Neuronal stem cell (in vitro differentiated cells): ENCODE data around the gene PLA2G2C.
A peak's percentile ranks its signal among the peaks of the same experiment; 100 is the strongest.

Experiments used
- DNase-seq: peaks from one replicate; pipeline ENCODE4 v3.0.0-alpha.2; 2013; ENCODE audit warnings: low spot score
- H2AFZ ChIP-seq: one replicate; pipeline ENCODE4 v1.6.1; 2013; ENCODE audit warnings: mild to moderate bottlenecking, low read length, inconsistent platforms
- H2AK5ac ChIP-seq: 2 replicates; pipeline ENCODE4 v1.6.1; 2013; ENCODE audit warnings: low read depth, mild to moderate bottlenecking, inconsistent platforms, low read length, moderate library complexity, mixed read lengths
- H2BK120ac ChIP-seq: 2 replicates; pipeline ENCODE4 v1.6.1; 2013; ENCODE audit warnings: low read depth, mild to moderate bottlenecking, inconsistent platforms, low read length, moderate library complexity, mixed read lengths
- H2BK12ac ChIP-seq: one replicate; pipeline ENCODE4 v1.6.1; 2013; ENCODE audit warnings: low read length, inconsistent platforms
- H2BK15ac ChIP-seq: 2 replicates; pipeline ENCODE4 v1.6.1; 2013; ENCODE audit warnings: mild to moderate bottlenecking, low read length, inconsistent platforms, mixed read lengths
- H2BK5ac ChIP-seq: one replicate; pipeline ENCODE4 v1.6.1; 2013; ENCODE audit warnings: inconsistent platforms, mild to moderate bottlenecking, low read length, moderate library complexity
- H3K14ac ChIP-seq: one replicate; pipeline ENCODE4 v1.6.1; 2013; ENCODE audit warnings: low read length, inconsistent platforms
- H3K18ac ChIP-seq: 2 replicates; pipeline ENCODE4 v1.6.1; 2013; ENCODE audit warnings: low read length, inconsistent platforms
- H3K23ac ChIP-seq: 2 replicates; pipeline ENCODE4 v1.6.1; 2013; ENCODE audit warnings: low read depth, mild to moderate bottlenecking, mixed read lengths, low read length, inconsistent platforms; ENCODE audit not compliant: poor library complexity
- H3K27ac ChIP-seq: replicated peaks from 3 replicates; pipeline ENCODE4 v1.5.1; 2013; ENCODE audit warnings: low read length, inconsistent platforms
- H3K27me3 ChIP-seq, 3 experiments: 2 replicates each; pipeline ENCODE4 v1.6.1; 2013; ENCODE audit warnings: low read length in 3 of 3, mild to moderate bottlenecking in 2 of 3, inconsistent platforms in 1 of 3, low read depth in 1 of 3, mixed read lengths in 1 of 3, moderate library complexity in 1 of 3; ENCODE audit not compliant: control insufficient read depth in 3 of 3, insufficient read depth in 3 of 3
- H3K36me3 ChIP-seq, 2 donors: replicated peaks in 1 of 2; 2 replicates each; pipeline ENCODE4 v1.6.1; 2013; ENCODE audit warnings: low read length in 2 of 2; ENCODE audit not compliant: control insufficient read depth in 2 of 2, insufficient read depth in 2 of 2
- H3K4ac ChIP-seq: 2 replicates; pipeline ENCODE4 v1.6.1; 2013; ENCODE audit warnings: inconsistent platforms, mild to moderate bottlenecking, low read length, moderate library complexity
- H3K4me1 ChIP-seq, 2 donors: 1 replicate in 1 of 2; 2 replicates in 1 of 2; pipeline ENCODE4 v1.6.1; 2013; ENCODE audit warnings: low read length in 2 of 2, low read depth in 1 of 2; ENCODE audit not compliant: control insufficient read depth in 2 of 2, insufficient read depth in 1 of 2
- H3K4me2 ChIP-seq: one replicate; pipeline ENCODE4 v1.6.1; 2013; ENCODE audit warnings: mild to moderate bottlenecking, low read length, inconsistent platforms; ENCODE audit not compliant: insufficient read depth, poor library complexity, severe bottlenecking
- H3K4me3 ChIP-seq, 2 donors: 2 replicates each; pipeline ENCODE4 v1.5.1; 2013; ENCODE audit warnings: low read length in 2 of 2, mild to moderate bottlenecking in 2 of 2, inconsistent platforms in 1 of 2, moderate library complexity in 1 of 2
- H3K79me1 ChIP-seq: one replicate; pipeline ENCODE4 v1.6.1; 2013; ENCODE audit warnings: low read depth, mild to moderate bottlenecking, inconsistent platforms, low read length, moderate library complexity
- H3K9ac ChIP-seq: one replicate; pipeline ENCODE4 v1.6.1; 2013; ENCODE audit warnings: mild to moderate bottlenecking, low read depth, low read length, inconsistent platforms; ENCODE audit not compliant: poor library complexity
- H3K9me3 ChIP-seq, 2 donors: replicated peaks in 1 of 2; 2 replicates each; pipeline versions ENCODE3 to v1.6.1; 2013; ENCODE audit warnings: low read length in 2 of 2, mild to moderate bottlenecking in 2 of 2, inconsistent platforms in 1 of 2, low read depth in 1 of 2, mixed read lengths in 1 of 2, moderate library complexity in 1 of 2; ENCODE audit not compliant: control insufficient read depth in 2 of 2, insufficient read depth in 1 of 2
- H4K8ac ChIP-seq: one replicate; pipeline ENCODE4 v1.6.1; 2013; ENCODE audit warnings: low read depth, mild to moderate bottlenecking, inconsistent platforms, low read length, moderate library complexity
- H4K91ac ChIP-seq: one replicate; pipeline ENCODE4 v1.6.1; 2013; ENCODE audit warnings: low read length, low read depth, mild to moderate bottlenecking, inconsistent platforms; ENCODE audit not compliant: poor library complexity
- WGBS, 2 donors: extraction: QIAGEN DNeasy Blood & Tissue Kit; methylation state at CpG; one replicate each; pipeline ENCODE4 v1.1.7; 2013; ENCODE audit warnings: missing lambda C conversion rate in 2 of 2, mixed read lengths in 1 of 2; ENCODE audit not compliant: insufficient read length in 2 of 2, insufficient replicate concordance in 1 of 2; ENCODE audit errors: extremely low coverage in 2 of 2; 5-methylcytosine and 5-hydroxymethylcytosine counted together

The PLA2G2C gene

DNA sequence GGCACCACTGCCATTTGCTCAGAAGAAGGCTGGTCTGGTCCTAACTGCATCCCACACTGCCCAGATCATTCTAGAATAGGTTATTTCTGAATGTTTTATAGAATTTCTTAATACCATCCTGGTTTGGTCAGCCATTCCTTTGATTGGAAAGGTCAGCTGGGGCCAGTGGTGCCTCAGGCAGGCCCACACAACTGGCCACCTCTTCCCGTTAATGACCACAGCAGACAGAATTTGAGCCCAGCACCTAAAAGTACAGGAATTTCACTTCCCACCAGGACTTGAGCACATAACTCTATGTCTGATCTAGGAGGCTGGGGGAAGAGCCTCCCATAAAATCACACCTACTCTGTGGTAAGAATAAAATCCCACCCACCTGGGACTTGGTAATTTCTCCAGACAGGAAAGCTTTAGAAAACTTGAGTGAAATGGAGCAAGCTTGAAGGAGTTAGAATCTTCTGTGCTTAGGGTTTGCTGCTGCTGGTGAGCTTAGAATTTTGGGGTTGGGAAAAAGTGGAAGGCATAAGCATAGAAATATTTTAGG is 6.6 kb upstream of the PLA2G2C start:
- no peak for DNase-seq
- no peak overlapping the region for H4K8ac ChIP-seq
- no peak overlapping the region for H2BK15ac ChIP-seq
- H2AK5ac ChIP-seq = no peak overlapping the region
- no peak overlapping the region for H2BK12ac ChIP-seq
- no peak overlapping the region for H3K9ac ChIP-seq
- H3K4me2 ChIP-seq = no peak overlapping the region
- no peaks in the 10 kb centered on the region for H3K36me3 ChIP-seq
- no peaks in the 10 kb centered on the region for H3K79me1 ChIP-seq
- H3K27ac ChIP-seq = no peak overlapping the region
- H3K23ac ChIP-seq = no peak overlapping the region
- no peaks in the 10 kb centered on the region for H3K4me1 ChIP-seq
- H3K18ac ChIP-seq = no peak overlapping the region
- H3K14ac ChIP-seq = no peak overlapping the region
- no CpG with 5 or more reads among the region's 1 CpG for WGBS, 2 donors
- H2BK120ac ChIP-seq = no peak overlapping the region
- H3K4ac ChIP-seq = no peak overlapping the region
- H2AFZ ChIP-seq = no peak overlapping the region
- peaks cover 0 to 17% (median 2%) of the 10 kb centered on the region in 3 experiments for H3K27me3 ChIP-seq
- no peak overlapping the region for H2BK5ac ChIP-seq
- no peak overlapping the region for H3K4me3 ChIP-seq
- no peaks in the 10 kb centered on the region for H3K9me3 ChIP-seq
- no peak overlapping the region for H4K91ac ChIP-seq

DNA sequence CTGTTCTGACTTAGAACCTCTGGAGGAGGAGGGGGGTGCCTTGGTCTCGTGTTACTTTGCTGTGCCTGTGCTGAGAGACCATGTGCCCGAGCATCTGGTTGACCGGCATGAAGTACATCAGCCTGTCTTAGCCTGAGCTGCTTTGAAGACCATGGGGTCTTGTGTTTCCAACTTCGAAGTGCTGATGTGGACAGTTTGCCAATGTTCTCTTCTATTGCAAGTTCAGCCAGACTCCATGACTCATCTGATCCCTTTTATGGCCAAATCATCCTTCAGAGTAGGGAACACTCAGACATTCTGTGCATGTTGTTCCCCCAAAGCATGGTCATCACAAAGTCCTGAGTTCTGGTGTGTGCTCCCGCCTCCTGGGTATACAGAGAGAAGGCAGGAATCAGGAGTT is 6.0 kb upstream of the PLA2G2C start:
- H2AK5ac ChIP-seq = no peak overlapping the region
- H3K4ac ChIP-seq = no peak overlapping the region
- no peak overlapping the region for H4K91ac ChIP-seq
- no peak overlapping the region for H2AFZ ChIP-seq
- no peak overlapping the region for H3K4me2 ChIP-seq
- H3K79me1 ChIP-seq = no peaks in the 10 kb centered on the region
- H3K27ac ChIP-seq = no peak overlapping the region
- no peak overlapping the region for H2BK120ac ChIP-seq
- H3K14ac ChIP-seq = no peak overlapping the region
- H3K9me3 ChIP-seq = no peaks in the 10 kb centered on the region
- H3K4me1 ChIP-seq = no peaks in the 10 kb centered on the region
- DNase-seq = no peak
- no peak overlapping the region for H3K9ac ChIP-seq
- H3K27me3 ChIP-seq = peaks cover 0 to 18% (median 2%) of the 10 kb centered on the region in 3 experiments
- no peak overlapping the region for H2BK15ac ChIP-seq
- H3K4me3 ChIP-seq = no peak overlapping the region
- no peaks in the 10 kb centered on the region for H3K36me3 ChIP-seq
- no peak overlapping the region for H3K18ac ChIP-seq
- no peak overlapping the region for H2BK5ac ChIP-seq
- WGBS, 2 donors = no CpG with 5 or more reads among the region's 5 CpGs
- H4K8ac ChIP-seq = no peak overlapping the region
- no peak overlapping the region for H2BK12ac ChIP-seq
- H3K23ac ChIP-seq = no peak overlapping the region

DNA sequence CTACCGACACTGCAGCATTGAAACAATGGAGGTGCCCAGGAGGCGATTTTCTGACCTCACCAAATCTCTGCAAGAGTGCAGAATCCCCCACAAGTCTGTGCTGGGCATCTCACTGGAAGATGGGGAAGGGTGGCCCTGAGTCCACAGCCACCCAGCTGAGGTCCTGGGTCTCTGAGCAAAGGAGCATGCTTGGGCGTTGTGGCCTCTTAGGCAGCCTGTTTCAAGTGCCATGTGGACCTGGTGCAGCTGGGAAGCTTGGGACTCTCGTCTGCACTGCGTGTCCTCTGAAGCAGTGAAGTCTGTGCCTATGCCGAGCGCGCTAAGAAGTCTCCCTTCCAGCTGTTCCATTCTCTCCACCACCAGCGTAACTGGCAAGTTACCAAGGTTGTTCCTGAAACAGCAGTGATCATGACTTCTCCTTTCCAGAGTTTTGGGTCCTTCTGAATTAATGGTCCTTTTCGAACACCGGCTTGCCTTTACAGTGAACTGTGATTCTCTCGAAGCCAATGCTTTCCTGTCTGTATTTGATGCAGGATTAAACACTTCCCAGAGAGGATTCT is 5.0 kb upstream of the PLA2G2C start:
- no peak for DNase-seq
- Histone ChIP-seq H2BK120ac (no peak overlapping the region), H2BK15ac (no peak overlapping the region), H4K8ac (no peak overlapping the region), H3K4me3 (peak overlapping the region in 1 of 2 donors; percentile 17), H3K9me3 (no peaks in the 10 kb centered on the region), H3K9ac (no peak overlapping the region), H3K14ac (no peak overlapping the region), H2BK5ac (peak overlapping the region; percentile 14), H3K23ac (peak overlapping the region; percentile 34), H4K91ac (no peak overlapping the region), H2AK5ac (no peak overlapping the region), H3K4ac (no peak overlapping the region), H3K18ac (no peak overlapping the region), H2AFZ (no peak overlapping the region), H3K36me3 (no peaks in the 10 kb centered on the region), H3K79me1 (no peaks in the 10 kb centered on the region), H3K4me2 (no peak overlapping the region), H3K4me1 (peaks cover under 1 to 5% of the 10 kb centered on the region in 2 donors), H3K27ac (no peak overlapping the region), H3K27me3 (peaks cover 0 to 27% (median 2%) of the 10 kb centered on the region in 3 experiments), H2BK12ac (no peak overlapping the region)
- WGBS, 2 donors = no CpG with 5 or more reads among the region's 12 CpGs

DNA sequence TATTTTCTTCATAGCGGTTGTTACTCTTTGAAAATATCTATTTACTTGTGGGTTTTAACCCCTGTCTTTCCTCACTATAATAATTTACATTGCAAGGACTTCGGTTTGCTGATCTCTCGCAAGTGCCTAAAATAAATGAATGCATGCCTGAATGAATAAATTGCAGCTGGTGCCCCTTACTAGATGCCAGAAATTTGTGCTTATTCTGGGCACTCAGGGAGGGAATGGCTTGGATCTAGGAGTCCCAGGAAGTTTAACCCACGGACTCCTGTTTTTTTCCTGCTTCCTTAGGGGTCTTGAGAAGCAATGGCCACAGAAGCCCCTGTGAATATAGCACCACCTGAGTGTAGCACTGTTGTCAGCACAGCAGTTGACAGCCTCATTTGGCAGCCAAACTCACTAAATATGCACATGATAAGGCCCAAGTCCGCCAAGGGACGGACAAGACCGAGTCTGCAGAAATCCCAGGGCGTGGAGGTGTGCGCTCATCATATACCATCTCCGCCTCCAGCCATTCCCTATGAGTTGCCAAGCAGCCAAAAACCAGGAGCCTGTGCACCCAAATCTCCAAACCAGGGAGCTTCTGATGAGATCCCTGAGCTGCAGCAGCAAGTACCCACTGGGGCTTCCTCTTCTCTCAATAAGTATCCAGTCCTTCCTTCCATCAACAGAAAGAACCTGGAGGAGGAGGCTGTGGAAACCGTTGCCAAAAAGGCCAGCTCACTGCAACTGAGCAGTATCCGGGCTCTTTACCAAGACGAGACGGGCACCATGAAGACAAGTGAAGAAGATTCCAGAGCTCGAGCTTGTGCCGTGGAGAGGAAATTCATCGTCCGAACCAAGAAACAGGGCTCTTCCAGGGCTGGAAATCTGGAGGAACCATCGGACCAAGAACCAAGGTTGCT is 4.2 kb upstream of the PLA2G2C start:
- Histone ChIP-seq H2BK15ac (no peak overlapping the region), H2AK5ac (no peak overlapping the region), H2AFZ (no peak overlapping the region), H3K4ac (no peak overlapping the region), H3K4me3 (no peak overlapping the region), H3K23ac (no peak overlapping the region), H4K91ac (no peak overlapping the region), H3K9me3 (no peaks in the 10 kb centered on the region), H2BK12ac (no peak overlapping the region), H3K18ac (no peak overlapping the region), H3K4me1 (peaks cover 3 to 5% of the 10 kb centered on the region in 2 donors), H3K14ac (no peak overlapping the region), H3K27me3 (peaks cover 0 to 34% (median 3%) of the 10 kb centered on the region in 3 experiments), H2BK120ac (no peak overlapping the region), H3K9ac (peak overlapping the region; percentile 22), H4K8ac (no peak overlapping the region), H3K4me2 (no peak overlapping the region), H2BK5ac (no peak overlapping the region), H3K36me3 (no peaks in the 10 kb centered on the region), H3K79me1 (no peaks in the 10 kb centered on the region), H3K27ac (no peak overlapping the region)
- whole genome bisulfite sequencing, 2 donors = no CpG with 5 or more reads among the region's 19 CpGs
- no peak for DNase-seq
